GM12878 (cell line): Measurements from ENCODE around the gene RAB3A. TPM values are rescaled to one million over a fixed set of nuclear protein-coding genes. Genes with fewer than 3 reads are reported as not detected.

Experiments used
- ATAC-seq: fragments of 200-7000 bp; cut with Tn5 transposase; 3 replicates; pipeline ENCODE4 v1.9.1; 2020; ENCODE audit warnings: mild to moderate bottlenecking, moderate library complexity
- BruUV-seq: library from RNA; stranded (reverse); fragments of 400-500 nt; replicated peaks from 2 replicates; lab custom pipeline; 2021; lab: Mats Ljungman, UMichigan
- CTCF ChIA-PET: fragments of 300-600 bp; sonication (Branson Sonifier 250); formaldehyde crosslinking; extraction: SDS; loops from one replicate; lab custom pipeline; 2021; ENCODE audit warnings: inconsistent platforms; lab: Yijun Ruan, JAX
- POLR2A ChIA-PET: fragments of 350-600 bp; formaldehyde crosslinking; extraction: SDS; loops from one replicate; lab custom pipeline; 2021; ENCODE audit warnings: inconsistent platforms; lab: Charles Lee
- RAD21 ChIA-PET: fragments of 300-600 bp; sonication (Branson Sonifier 250); formaldehyde crosslinking; loops from one replicate; lab custom pipeline; 2023; ENCODE audit warnings: antibody characterized with exemption; ENCODE audit not compliant: unreplicated experiment; lab: Charles Lee
- SMC1A ChIA-PET: fragments of 300-600 bp; sonication (Branson Sonifier 250); formaldehyde crosslinking; loops from one replicate; lab custom pipeline; 2023; ENCODE audit not compliant: unreplicated experiment, uncharacterized antibody; lab: Charles Lee
- DNase-seq: peaks from one replicate; pipeline ENCODE4 v3.0.0-alpha.2; 2011; ENCODE audit warnings: low read depth, low spot score
- FAIRE-seq: peaks from 3 replicates; lab custom pipeline; 2011; peaks lifted over from hg19 to GRCh38; lab: Jason Lieb, UNC
- H2AFZ ChIP-seq: 2 replicates; pipeline ENCODE4 v1.6.0; 2011; ENCODE audit warnings: low read depth, low read length, control low read depth; ENCODE audit not compliant: control insufficient read depth
- H3K27ac ChIP-seq: 2 replicates; pipeline ENCODE4 v1.5.1; 2011; ENCODE audit warnings: control low read depth; ENCODE audit not compliant: control insufficient read depth, insufficient read depth
- H3K27me3 ChIP-seq, 2 experiments: replicated peaks in 1 of 2; 2 replicates each; pipeline versions ENCODE4 v1.6.0 to v1.6.1; 2011; ENCODE audit warnings: low read length in 1 of 2; ENCODE audit not compliant: control insufficient read depth in 2 of 2, insufficient read depth in 2 of 2
- H3K36me3 ChIP-seq, 2 experiments: 2 replicates each; pipeline ENCODE4 v1.5.1; 2011; ENCODE audit warnings: low read length in 1 of 2; ENCODE audit not compliant: control insufficient read depth in 2 of 2, insufficient read depth in 2 of 2
- H3K4me1 ChIP-seq: 2 replicates; pipeline ENCODE4 v1.6.1; 2011; ENCODE audit warnings: mild to moderate bottlenecking, low read length, moderate library complexity, mixed read lengths; ENCODE audit not compliant: control insufficient read depth, insufficient read depth
- H3K4me2 ChIP-seq: 2 replicates; pipeline ENCODE4 v1.6.0; 2011; ENCODE audit warnings: control low read depth; ENCODE audit not compliant: control insufficient read depth, insufficient read depth
- H3K4me3 ChIP-seq: fragments of 200-600 bp; sonication (generic); 2 replicates; pipeline ENCODE4 v1.5.1; 2016
- H3K79me2 ChIP-seq: 2 replicates; pipeline ENCODE4 v1.6.0; 2011; ENCODE audit warnings: low read length; ENCODE audit not compliant: control insufficient read depth, insufficient read depth
- H3K9ac ChIP-seq: 2 replicates; pipeline ENCODE4 v1.8.0; 2011; ENCODE audit warnings: low read length, control low read depth, mixed read lengths; ENCODE audit not compliant: control insufficient read depth, insufficient read depth
- H3K9me3 ChIP-seq: replicated peaks from 3 replicates; pipeline ENCODE4 v1.5.1; 2011; ENCODE audit warnings: mild to moderate bottlenecking, low read length; ENCODE audit not compliant: control insufficient read depth, insufficient read depth
- H4K20me1 ChIP-seq: 2 replicates; pipeline ENCODE4 v1.6.0; 2011; ENCODE audit not compliant: control insufficient read depth, insufficient read depth
- ATF2 ChIP-seq: IDR thresholded peaks from 2 replicates; pipeline ENCODE4 v1.6.1; 2012; ENCODE audit warnings: low read length, inconsistent platforms
- CREB1 ChIP-seq: IDR thresholded peaks from 2 replicates; pipeline ENCODE4 v1.6.1; 2012; ENCODE audit warnings: low read depth, mild to moderate bottlenecking, inconsistent platforms
- E2F4 ChIP-seq: IDR thresholded peaks from 2 replicates; pipeline ENCODE4 v1.6.1; 2012; ENCODE audit warnings: low read depth, low read length, improper control_type of control experiment
- HDAC6 ChIP-seq: fragments of 200-600 bp; sonication (generic); IDR thresholded peaks from one replicate; pipeline ENCODE4 v1.8.0; 2017; ENCODE audit warnings: antibody characterized with exemption; ENCODE audit not compliant: unreplicated experiment
- KDM1A ChIP-seq: fragments of 200-600 bp; sonication (generic); IDR thresholded peaks from 2 replicates; pipeline ENCODE4 v1.6.1; 2016; ENCODE audit warnings: borderline replicate concordance
- SMAD5 ChIP-seq: IDR thresholded peaks from 2 replicates; pipeline ENCODE4 v1.6.1; 2016; ENCODE audit warnings: antibody characterized with exemption, low read depth
- ZNF384 ChIP-seq: IDR thresholded peaks from 2 replicates; pipeline ENCODE4 v1.6.1; 2012; ENCODE audit warnings: low read depth, mild to moderate bottlenecking, low read length, improper control_type of control experiment, borderline replicate concordance
- WGBS: methylation state at CpG from one replicate; pipeline ENCODE4 v1.1.6; 2016; ENCODE audit warnings: low lambda C conversion rate; ENCODE audit not compliant: insufficient replicate concordance, insufficient coverage; ENCODE audit errors: missing lambda C conversion rate; 5-methylcytosine and 5-hydroxymethylcytosine counted together
- in situ Hi-C: fragments of 300-500 bp; cut with MboI; formaldehyde crosslinking; loops from 9 replicates; pipeline ENCODE4 v1.14.3; 2018; ENCODE audit warnings: mixed read lengths
- intact Hi-C: fragments of 100-400 bp; cut with micrococcal nuclease; formaldehyde crosslinking; loops from one replicate; pipeline ENCODE4 v1.14.2; 2022; ENCODE audit not compliant: unreplicated experiment
- polyA plus RNA-seq, 11 experiments: library from polyadenylated mRNA; depleted of rRNA in 4 of 11; unstranded in 6 of 11; stranded (reverse) in 5 of 11; fragments of >200 nt; fragmentation: Nextera tagmentation in 4 of 11; fragmentation: Illumina TruSeq in 1 of 11; extraction: Ambion mirVana in 4 of 11; extraction: Trizol in 1 of 11; gene quantifications; 1 replicate in 1 of 11; 2 replicates in 10 of 11; pipeline versions ENCODE4 v1.2.1 to v1.2.3, GENCODE V29; 2011 to 2016; ENCODE audit warnings: inconsistent platforms in 2 of 11, missing spikeins in 2 of 11, low read depth in 1 of 11
- total RNA-seq, 4 experiments: library from RNA; depleted of rRNA in 3 of 4; stranded (reverse); fragments of >200 nt in 3 of 4; fragmentation: Illumina TruSeq in 1 of 4; extraction: Trizol in 1 of 4; gene quantifications; 2 replicates each; pipeline versions ENCODE4 v1.2.1 to v1.2.3, GENCODE V29; 2013 to 2021

RAB3A gene
- total and polyA plus RNA-seq, 10 of the 15 experiments (the other 5 are each of a cell fraction or from before 2014, with no cell fraction given): 0.07 to 3.5 (median 1.2) TPM; not detected in 1

GRCh38 chr19:18225355-18225701, 21.5 kb upstream of the RAB3A start:
- H3K4me2 ChIP-seq: no peak overlapping the region; the same call in 1 of the 2 replicates
- H3K9me3 ChIP-seq: no peaks in the 10 kb centered on the region; the same call in 2 of the 3 replicates
- ChIA-PET RAD21 (interaction anchor here (1.1 kb wide), 1 partner anchor 184 kb away, joined by 3 read pairs; no protein-coding TSS in a partner anchor), POLR2A (interaction anchor here (1.2 to 1.4 kb wide), 2 partner anchors 15 to 54 kb away, joined by 3 read pairs; no protein-coding TSS in a partner anchor), SMC1A (interaction anchor here (1.1 to 1.2 kb wide), 2 partner anchors 22 to 218 kb away, joined by 3 to 4 read pairs; partner anchors contain the start of gene RAB3A), CTCF (interaction anchor here (0.6 to 2.9 kb wide), 3 partner anchors 54 to 369 kb away, joined by 3 to 21 read pairs (median 17); no protein-coding TSS in a partner anchor)
- FAIRE-seq (no peak), DNase-seq (no peak), ATAC-seq (no peak)
- peaks cover 0 to 3% of the 10 kb centered on the region in 2 experiments; a peak in 2 of 4 replicates for H3K27me3 ChIP-seq
- H3K79me2 ChIP-seq: no peaks in the 10 kb centered on the region
- no peaks in the 10 kb centered on the region for H3K36me3 ChIP-seq
- no peak overlapping the region for H3K27ac ChIP-seq
- intact Hi-C loops: no loop called here
- no peaks in the 10 kb centered on the region for H4K20me1 ChIP-seq
- 36% methylated on average over 16 of the region's 16 CpGs for WGBS
- no peak for TF ChIP-seq SMAD5
- TF ChIP-seq ZNF384: no peak
- TF ChIP-seq CREB1: no peak
- TF ChIP-seq ATF2: no peak
- no peak for TF ChIP-seq E2F4
- peak; percentile 94 for TF ChIP-seq HDAC6
- no peak for TF ChIP-seq KDM1A
- no peak overlapping the region for H3K9ac ChIP-seq
- H3K4me3 ChIP-seq: no peak overlapping the region
- no peak overlapping the region for H2AFZ ChIP-seq
- in situ Hi-C loops: no loop called here
- no TSS peak for BruUV-seq
- peaks cover 19% of the 10 kb centered on the region for H3K4me1 ChIP-seq
